HepG2 (cell line): ENCODE results near the gene GNB3. TPM values are rescaled to one million over a fixed set of nuclear protein-coding genes. Genes with fewer than 3 reads are reported as not detected.
A peak's percentile ranks its signal among the peaks of the same experiment; 100 is the strongest.

ENCODE experiments used
- ELF1 ChIP-seq: sonication (generic); formaldehyde crosslinking; IDR thresholded peaks from 2 replicates; pipeline ENCODE4 v1.4.0; 2020; ENCODE audit warnings: missing genetic modification reagents
- FOXM1 ChIP-seq: sonication (generic); formaldehyde crosslinking; IDR thresholded peaks from 2 replicates; pipeline ENCODE4 v1.5.0; 2020; ENCODE audit warnings: missing genetic modification reagents
- IRF2 ChIP-seq: IDR thresholded peaks from 2 replicates; pipeline ENCODE4 v1.6.1; 2018; ENCODE audit warnings: missing genetic modification reagents, missing compliant biosample characterization
- NBN ChIP-seq: fragments of 450-650 bp; conservative IDR thresholded peaks from 2 replicates; pipeline ENCODE4 v1.6.1; 2017
- NFAT5 ChIP-seq: sonication (generic); formaldehyde crosslinking; IDR thresholded peaks from 2 replicates; pipeline ENCODE4 v1.4.0; 2020; ENCODE audit warnings: missing genetic modification reagents
- NKX3-1 ChIP-seq: sonication (generic); formaldehyde crosslinking; IDR thresholded peaks from 2 replicates; pipeline ENCODE4 v1.5.0; 2020; ENCODE audit warnings: missing genetic modification reagents
- NRL ChIP-seq: sonication (generic); formaldehyde crosslinking; IDR thresholded peaks from 2 replicates; pipeline ENCODE4 v1.5.0; 2020; ENCODE audit warnings: missing genetic modification reagents, mild to moderate bottlenecking, moderate library complexity, borderline replicate concordance
- PHF5A ChIP-seq: IDR thresholded peaks from one replicate; pipeline ENCODE4 v1.6.1; 2018; ENCODE audit warnings: low read depth, missing genetic modification reagents; ENCODE audit not compliant: unreplicated experiment
- POLR2G ChIP-seq: fragments of 200-400 bp; formaldehyde crosslinking; IDR thresholded peaks from 2 replicates; pipeline ENCODE4 v1.6.1; 2018; ENCODE audit warnings: mild to moderate bottlenecking, low read depth, low read length, moderate library complexity
- TGIF2 ChIP-seq: IDR thresholded peaks from 2 replicates; pipeline ENCODE4 v1.6.1; 2016; ENCODE audit warnings: control low read depth, missing compliant biosample characterization
- ZC3H13 ChIP-seq: sonication (generic); formaldehyde crosslinking; IDR thresholded peaks from 2 replicates; pipeline ENCODE4 v1.8.1; 2023; ENCODE audit warnings: mild to moderate bottlenecking, missing genetic modification reagents, moderate library complexity
- ZNF124 ChIP-seq: sonication (generic); formaldehyde crosslinking; IDR thresholded peaks from 2 replicates; pipeline ENCODE4 v1.4.0; 2020; ENCODE audit warnings: missing genetic modification reagents
- ZNF263 ChIP-seq: sonication (generic); formaldehyde crosslinking; IDR thresholded peaks from 2 replicates; pipeline ENCODE4 v1.4.0; 2020; ENCODE audit warnings: missing genetic modification reagents
- ZNF331 ChIP-seq: sonication (generic); formaldehyde crosslinking; IDR thresholded peaks from 2 replicates; pipeline ENCODE4 v1.4.0; 2020; ENCODE audit warnings: missing genetic modification reagents
- ZNF446 ChIP-seq: sonication (generic); formaldehyde crosslinking; IDR thresholded peaks from 2 replicates; pipeline ENCODE4 v1.5.0; 2020; ENCODE audit warnings: mild to moderate bottlenecking, missing genetic modification reagents
- ZNF543 ChIP-seq: sonication (generic); formaldehyde crosslinking; IDR thresholded peaks from 2 replicates; pipeline ENCODE4 v1.4.0; 2020; ENCODE audit warnings: mild to moderate bottlenecking, missing genetic modification reagents
- ZSCAN22 ChIP-seq: sonication (generic); formaldehyde crosslinking; IDR thresholded peaks from 2 replicates; pipeline ENCODE4 v1.4.0; 2020; ENCODE audit warnings: mild to moderate bottlenecking, missing genetic modification reagents
- ZSCAN25 ChIP-seq: sonication (generic); formaldehyde crosslinking; IDR thresholded peaks from 2 replicates; pipeline ENCODE4 v1.8.0; 2022; ENCODE audit warnings: mild to moderate bottlenecking, missing genetic modification reagents
- polyA plus RNA-seq, 8 experiments: library from polyadenylated mRNA; depleted of rRNA in 3 of 8; stranded (reverse) in 7 of 8; unstranded in 1 of 8; fragments of >200 nt; fragmentation: Illumina TruSeq in 4 of 8; extraction: Trizol in 4 of 8; gene quantifications; 2 replicates each; pipeline versions ENCODE4 v1.2.1 to v1.2.3, GENCODE V29; 2011 to 2016; ENCODE audit warnings: low read depth in 4 of 8, missing spikeins in 1 of 8, mixed read lengths in 1 of 8; ENCODE audit not compliant: insufficient read depth in 1 of 8
- total RNA-seq, 5 experiments: library from RNA; depleted of rRNA; stranded (reverse); fragments of >200 nt; fragmentation: Illumina TruSeq; extraction: Trizol; gene quantifications; 2 replicates each; pipeline ENCODE4 v1.2.3, GENCODE V29; 2016; ENCODE audit warnings: low read depth in 1 of 5
- TF ChIP-seq, protein P1 (sequence below): sonication (generic); formaldehyde crosslinking; IDR thresholded peaks from 2 replicates; pipeline ENCODE4 v1.8.0; 2022; ENCODE audit warnings: mild to moderate bottlenecking, missing genetic modification reagents; ENCODE audit not compliant: insufficient replicate concordance
- TF ChIP-seq, protein P2 (sequence below): sonication (generic); formaldehyde crosslinking; IDR thresholded peaks from 2 replicates; pipeline ENCODE4 v1.5.1; 2020; ENCODE audit warnings: mild to moderate bottlenecking, missing genetic modification reagents, borderline replicate concordance
- TF ChIP-seq, protein P3 (sequence below): IDR thresholded peaks from 2 replicates; pipeline ENCODE4 v1.6.1; 2016; ENCODE audit warnings: missing compliant biosample characterization, missing genetic modification reagents, borderline replicate concordance

GNB3 gene
- total and polyA plus RNA-seq, 2 of the 13 experiments (the other 11 are each of a cell fraction or from before 2014, with no cell fraction given) = 1.3 to 3.6 TPM

GRCh38 chr12:6851921-6852650 is 11.4 kb downstream of the GNB3 start, which contains the start of gene USP5 (continued):
- TF ChIP-seq, protein P1, sequence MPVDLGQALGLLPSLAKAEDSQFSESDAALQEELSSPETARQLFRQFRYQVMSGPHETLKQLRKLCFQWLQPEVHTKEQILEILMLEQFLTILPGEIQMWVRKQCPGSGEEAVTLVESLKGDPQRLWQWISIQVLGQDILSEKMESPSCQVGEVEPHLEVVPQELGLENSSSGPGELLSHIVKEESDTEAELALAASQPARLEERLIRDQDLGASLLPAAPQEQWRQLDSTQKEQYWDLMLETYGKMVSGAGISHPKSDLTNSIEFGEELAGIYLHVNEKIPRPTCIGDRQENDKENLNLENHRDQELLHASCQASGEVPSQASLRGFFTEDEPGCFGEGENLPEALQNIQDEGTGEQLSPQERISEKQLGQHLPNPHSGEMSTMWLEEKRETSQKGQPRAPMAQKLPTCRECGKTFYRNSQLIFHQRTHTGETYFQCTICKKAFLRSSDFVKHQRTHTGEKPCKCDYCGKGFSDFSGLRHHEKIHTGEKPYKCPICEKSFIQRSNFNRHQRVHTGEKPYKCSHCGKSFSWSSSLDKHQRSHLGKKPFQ (CRISPR knock-in tag) = peak; percentile 90
- TF ChIP-seq, protein P2, sequence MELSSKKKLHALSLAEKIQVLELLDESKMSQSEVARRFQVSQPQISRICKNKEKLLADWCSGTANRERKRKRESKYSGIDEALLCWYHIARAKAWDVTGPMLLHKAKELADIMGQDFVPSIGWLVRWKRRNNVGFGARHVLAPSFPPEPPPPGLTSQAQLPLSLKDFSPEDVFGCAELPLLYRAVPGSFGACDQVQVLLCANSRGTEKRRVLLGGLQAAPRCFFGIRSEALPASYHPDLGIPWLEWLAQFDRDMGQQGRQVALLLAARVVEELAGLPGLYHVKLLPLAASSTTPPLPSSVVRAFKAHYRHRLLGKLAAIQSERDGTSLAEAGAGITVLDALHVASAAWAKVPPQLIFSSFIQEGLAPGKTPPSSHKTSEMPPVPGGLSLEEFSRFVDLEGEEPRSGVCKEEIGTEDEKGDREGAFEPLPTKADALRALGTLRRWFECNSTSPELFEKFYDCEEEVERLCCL = no peak
- TF ChIP-seq NFAT5 (CRISPR knock-in tag) = no peak
- no peak; the same call in 1 of the 2 replicates for TF ChIP-seq ZNF124 (CRISPR knock-in tag)
- TF ChIP-seq NRL (CRISPR knock-in tag) = peak; percentile 84
- no peak for TF ChIP-seq ZNF446 (CRISPR knock-in tag)
- TF ChIP-seq IRF2 (CRISPR knock-in tag) = peak; percentile 96
- TF ChIP-seq ZC3H13 (CRISPR knock-in tag) = 0 out of 2 replicates have a peak, but pooled peaks have one; percentile 4
- peak; percentile 46 for TF ChIP-seq ZSCAN25
- peak; percentile 54; the same call in 1 of the 2 replicates for TF ChIP-seq ZNF263 (CRISPR knock-in tag)
- TF ChIP-seq NKX3-1 (CRISPR knock-in tag) = peak; percentile 7; the same call in 1 of the 2 replicates
- TF ChIP-seq ZNF331 = 0 out of 2 replicates have a peak, but pooled peaks have one; percentile 23
- TF ChIP-seq POLR2G = peak; percentile 29; the same call in 1 of the 2 replicates
- no peak; the same call in 1 of the 2 replicates for TF ChIP-seq ZNF543
- TF ChIP-seq ZSCAN22 = no peak
- 0 out of 2 replicates have a peak, but pooled peaks have one; percentile 4 for TF ChIP-seq TGIF2 (CRISPR knock-in tag)
- TF ChIP-seq NBN = no peak
- no peak for TF ChIP-seq FOXM1 (CRISPR knock-in tag)
- TF ChIP-seq, protein P3, sequence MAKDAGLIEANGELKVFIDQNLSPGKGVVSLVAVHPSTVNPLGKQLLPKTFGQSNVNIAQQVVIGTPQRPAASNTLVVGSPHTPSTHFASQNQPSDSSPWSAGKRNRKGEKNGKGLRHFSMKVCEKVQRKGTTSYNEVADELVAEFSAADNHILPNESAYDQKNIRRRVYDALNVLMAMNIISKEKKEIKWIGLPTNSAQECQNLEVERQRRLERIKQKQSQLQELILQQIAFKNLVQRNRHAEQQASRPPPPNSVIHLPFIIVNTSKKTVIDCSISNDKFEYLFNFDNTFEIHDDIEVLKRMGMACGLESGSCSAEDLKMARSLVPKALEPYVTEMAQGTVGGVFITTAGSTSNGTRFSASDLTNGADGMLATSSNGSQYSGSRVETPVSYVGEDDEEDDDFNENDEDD = peak; percentile 79
- peak; percentile 13 for TF ChIP-seq PHF5A (CRISPR knock-in tag)
- peak; percentile 97 for TF ChIP-seq ELF1
